GM23338 (cell line): ENCODE measurements around the gene PICALM.

ENCODE experiments used
- EZH2 ChIP-seq: fragments of 200-600 bp; sonication (generic); IDR thresholded peaks from one replicate; pipeline ENCODE4 v1.8.0; 2017; ENCODE audit warnings: antibody characterized with exemption, mild to moderate bottlenecking, low read depth; ENCODE audit not compliant: unreplicated experiment
- EZH2phosphoT487 ChIP-seq: fragments of 200-600 bp; sonication (generic); IDR thresholded peaks from one replicate; pipeline ENCODE4 v1.8.1; 2018; ENCODE audit warnings: antibody characterized with exemption; ENCODE audit not compliant: unreplicated experiment
- TF ChIP-seq, protein P1 (sequence below), 2 experiments: fragments of 200-600 bp in 1 of 2; sonication (generic) in 1 of 2; conservative IDR thresholded peaks; 2 replicates each; pipeline versions ENCODE4 v1.5.1 to v1.6.1; 2016 to 2017; ENCODE audit warnings: antibody characterized with exemption in 2 of 2, low read depth in 2 of 2, mild to moderate bottlenecking in 2 of 2, moderate library complexity in 1 of 2

GRCh38 chr11:86070142-86071056 lies 1.5 kb upstream of the PICALM start:
- TF ChIP-seq, protein P1, sequence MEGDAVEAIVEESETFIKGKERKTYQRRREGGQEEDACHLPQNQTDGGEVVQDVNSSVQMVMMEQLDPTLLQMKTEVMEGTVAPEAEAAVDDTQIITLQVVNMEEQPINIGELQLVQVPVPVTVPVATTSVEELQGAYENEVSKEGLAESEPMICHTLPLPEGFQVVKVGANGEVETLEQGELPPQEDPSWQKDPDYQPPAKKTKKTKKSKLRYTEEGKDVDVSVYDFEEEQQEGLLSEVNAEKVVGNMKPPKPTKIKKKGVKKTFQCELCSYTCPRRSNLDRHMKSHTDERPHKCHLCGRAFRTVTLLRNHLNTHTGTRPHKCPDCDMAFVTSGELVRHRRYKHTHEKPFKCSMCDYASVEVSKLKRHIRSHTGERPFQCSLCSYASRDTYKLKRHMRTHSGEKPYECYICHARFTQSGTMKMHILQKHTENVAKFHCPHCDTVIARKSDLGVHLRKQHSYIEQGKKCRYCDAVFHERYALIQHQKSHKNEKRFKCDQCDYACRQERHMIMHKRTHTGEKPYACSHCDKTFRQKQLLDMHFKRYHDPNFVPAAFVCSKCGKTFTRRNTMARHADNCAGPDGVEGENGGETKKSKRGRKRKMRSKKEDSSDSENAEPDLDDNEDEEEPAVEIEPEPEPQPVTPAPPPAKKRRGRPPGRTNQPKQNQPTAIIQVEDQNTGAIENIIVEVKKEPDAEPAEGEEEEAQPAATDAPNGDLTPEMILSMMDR (conservative IDR thresholded peaks at IDR 0.05; ENCODE audit: low read depth in 2 of 2): no peak
- no peak for TF ChIP-seq EZH2phosphoT487
- TF ChIP-seq EZH2: no peak
